SK-N-MC (cell line): Measurements from ENCODE around the gene DAB1.

Source experiments
- DNase-seq: peaks from one replicate; pipeline ENCODE4 v3.0.0-alpha.2; 2011; ENCODE audit warnings: low read depth, low spot score
- H3K27ac ChIP-seq: fragments of 200-600 bp; sonication (generic); 2 replicates; pipeline ENCODE4 v1.5.1; 2016; ENCODE audit warnings: mixed run types
- H3K36me3 ChIP-seq: fragments of 200-600 bp; sonication (generic); 2 replicates; pipeline ENCODE4 v1.6.1; 2017; ENCODE audit warnings: antibody characterized with exemption, low read length, mixed read lengths; ENCODE audit not compliant: insufficient read depth
- H3K4me3 ChIP-seq: fragments of 200-600 bp; sonication (generic); 2 replicates; pipeline ENCODE4 v1.5.1; 2016
- H3K9ac ChIP-seq: fragments of 200-600 bp; sonication (generic); 2 replicates; pipeline ENCODE4 v1.8.0; 2017; ENCODE audit warnings: mixed run types, mixed read lengths; ENCODE audit not compliant: insufficient read length
- H3K9me3 ChIP-seq: fragments of 200-600 bp; sonication (generic); 2 replicates; pipeline ENCODE4 v1.6.1; 2017; ENCODE audit warnings: low read depth, mild to moderate bottlenecking, antibody characterized with exemption, low read length, moderate library complexity, mixed read lengths
- EZH2 ChIP-seq: fragments of 200-600 bp; sonication (generic); IDR thresholded peaks from one replicate; pipeline ENCODE4 v1.6.1; 2017; ENCODE audit warnings: antibody characterized with exemption
- FOXP2 ChIP-seq: optimal IDR thresholded peaks from 2 replicates; pipeline ENCODE3; 2011; ENCODE audit warnings: mild to moderate bottlenecking, moderate library complexity; ENCODE audit not compliant: insufficient read depth; ENCODE audit errors: extremely low read length, control extremely low read depth
- POLR2AphosphoS5 ChIP-seq: IDR thresholded peaks from 2 replicates; pipeline ENCODE4 v1.6.1; 2012; ENCODE audit warnings: mild to moderate bottlenecking, low read depth, low read length, borderline replicate concordance

The DAB1 gene

GRCh38 chr1:57380923-57381322, 42.9 kb downstream of the DAB1 start:
- H3K4me3 ChIP-seq: no peak overlapping the region
- no peak overlapping the region for H3K9ac ChIP-seq
- no peaks in the 10 kb centered on the region for H3K9me3 ChIP-seq
- H3K36me3 ChIP-seq: no peaks in the 10 kb centered on the region
- TF ChIP-seq EZH2 (no peak), FOXP2 (no peak), POLR2AphosphoS5 (no peak)
- no peak for DNase-seq
- H3K27ac ChIP-seq: no peak overlapping the region

DNA sequence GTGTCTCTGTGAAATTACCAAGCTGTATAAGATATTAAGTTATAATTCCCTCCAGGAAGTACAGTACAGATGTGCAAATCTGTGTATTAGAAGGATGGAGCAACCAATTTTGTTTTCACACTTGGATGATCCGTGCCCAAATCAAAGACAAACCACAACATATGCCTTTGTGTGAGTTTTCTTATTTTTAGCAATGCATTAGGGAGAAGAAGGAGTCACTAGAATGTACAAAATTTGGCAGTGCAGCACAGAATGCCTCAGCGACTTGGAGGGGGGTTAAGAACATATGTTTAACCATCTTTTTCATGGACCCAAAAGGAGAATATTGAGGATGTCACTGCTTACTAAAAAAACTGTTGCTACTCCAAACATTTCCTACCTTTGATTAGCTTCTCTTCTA, 45.3 kb downstream of the DAB1 start:
- no peak overlapping the region for H3K27ac ChIP-seq
- DNase-seq: no peak
- TF ChIP-seq FOXP2: no peak
- no peak for TF ChIP-seq EZH2
- TF ChIP-seq POLR2AphosphoS5: no peak
- H3K9ac ChIP-seq: no peak overlapping the region
- no peak overlapping the region for H3K4me3 ChIP-seq
- no peaks in the 10 kb centered on the region for H3K9me3 ChIP-seq
- no peaks in the 10 kb centered on the region for H3K36me3 ChIP-seq

GRCh38 chr1:57377339-57378139, 46.3 kb downstream of the DAB1 start:
- no peak for TF ChIP-seq FOXP2
- TF ChIP-seq EZH2: no peak
- no peak for TF ChIP-seq POLR2AphosphoS5
- Histone ChIP-seq H3K9me3 (no peaks in the 10 kb centered on the region), H3K36me3 (no peaks in the 10 kb centered on the region), H3K27ac (no peak overlapping the region), H3K9ac (no peak overlapping the region), H3K4me3 (no peak overlapping the region)
- DNase-seq: no peak

DNA sequence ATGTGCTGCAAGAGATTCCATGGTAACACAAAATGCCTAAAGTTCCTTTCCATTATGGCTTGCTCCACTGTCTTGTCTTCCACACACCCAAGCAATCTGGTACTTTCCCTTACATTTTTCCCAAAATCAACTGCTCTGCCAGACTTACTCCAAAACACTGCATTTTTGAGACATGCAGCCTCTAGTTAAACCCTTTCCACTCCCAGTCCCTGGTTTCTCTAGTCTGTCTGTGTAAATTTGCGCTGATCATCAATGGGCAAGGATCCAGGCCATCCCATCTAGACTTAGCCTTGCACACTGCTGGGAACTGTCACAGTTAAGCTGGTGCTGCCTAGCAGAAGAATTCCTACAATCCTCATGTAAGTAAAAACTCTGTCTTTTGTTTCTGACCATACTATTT, 47.8 kb downstream of the DAB1 start:
- Histone ChIP-seq H3K9ac (no peak overlapping the region), H3K9me3 (no peaks in the 10 kb centered on the region), H3K36me3 (no peaks in the 10 kb centered on the region), H3K4me3 (no peak overlapping the region), H3K27ac (no peak overlapping the region)
- DNase-seq: no peak
- TF ChIP-seq FOXP2: no peak
- TF ChIP-seq EZH2: no peak

- Histone ChIP-seq H3K4me3 (no peak overlapping the region), H3K9me3 (no peaks in the 10 kb centered on the region), H3K27ac (no peak overlapping the region), H3K36me3 (no peaks in the 10 kb centered on the region), H3K9ac (no peak overlapping the region)
- DNase-seq: no peak
- TF ChIP-seq FOXP2 (no peak), EZH2 (no peak), POLR2AphosphoS5 (no peak)
Measured at GRCh38 chr1:57369889-57370288, 54.0 kb downstream of the DAB1 start.

DNA sequence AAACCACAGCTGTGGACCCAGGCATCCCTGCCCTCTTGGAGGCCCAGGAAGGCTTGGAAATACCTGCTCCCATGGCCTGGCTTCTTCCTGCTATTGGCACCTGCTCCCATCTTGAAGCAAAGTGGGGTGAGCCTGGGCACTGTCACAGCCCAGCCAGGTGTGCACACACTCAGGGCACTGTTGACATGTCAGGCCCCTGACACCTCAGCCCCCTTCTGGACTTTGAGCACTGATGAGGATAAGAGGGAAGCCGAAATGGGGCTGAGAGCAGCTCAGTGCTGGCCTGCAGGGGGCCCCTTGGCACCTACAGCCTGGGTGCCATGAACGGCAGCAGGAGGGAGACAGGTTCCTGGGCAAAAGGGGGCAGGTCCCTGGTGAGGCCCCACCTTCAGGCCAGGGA, 55.9 kb downstream of the DAB1 start:
- no peak for DNase-seq
- TF ChIP-seq FOXP2: no peak
- no peak for TF ChIP-seq EZH2
- no peak for TF ChIP-seq POLR2AphosphoS5

DNA sequence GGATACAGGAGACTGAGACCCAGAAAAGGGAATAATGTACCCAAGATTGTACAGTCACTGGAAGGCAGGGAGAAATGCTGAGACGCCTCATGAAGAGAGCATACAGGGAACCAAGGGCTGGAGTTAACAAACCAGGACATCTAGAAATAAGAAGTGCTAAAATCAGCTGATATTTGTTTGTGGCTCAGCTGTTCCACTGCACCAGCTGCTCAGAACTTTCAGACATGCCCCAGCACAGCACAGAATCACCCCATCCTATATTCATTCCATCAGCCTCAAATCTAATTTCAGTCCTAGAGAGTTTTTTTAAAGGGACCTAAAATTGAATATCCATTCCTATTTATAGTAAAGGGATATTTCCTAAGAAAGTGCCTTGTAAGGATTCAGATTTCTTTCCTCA, 60.2 kb downstream of the DAB1 start:
- no peaks in the 10 kb centered on the region for H3K36me3 ChIP-seq
- TF ChIP-seq POLR2AphosphoS5 (no peak), FOXP2 (no peak), EZH2 (no peak)
- H3K27ac ChIP-seq: no peak overlapping the region
- H3K4me3 ChIP-seq: no peak overlapping the region
- no peak for DNase-seq
- H3K9ac ChIP-seq: no peak overlapping the region
- H3K9me3 ChIP-seq: no peaks in the 10 kb centered on the region

More for the DNA sequence above, 55.9 kb downstream of the DAB1 start:
- Histone ChIP-seq H3K36me3 (no peaks in the 10 kb centered on the region), H3K27ac (no peak overlapping the region), H3K9me3 (no peaks in the 10 kb centered on the region), H3K9ac (no peak overlapping the region), H3K4me3 (no peak overlapping the region)

DNA sequence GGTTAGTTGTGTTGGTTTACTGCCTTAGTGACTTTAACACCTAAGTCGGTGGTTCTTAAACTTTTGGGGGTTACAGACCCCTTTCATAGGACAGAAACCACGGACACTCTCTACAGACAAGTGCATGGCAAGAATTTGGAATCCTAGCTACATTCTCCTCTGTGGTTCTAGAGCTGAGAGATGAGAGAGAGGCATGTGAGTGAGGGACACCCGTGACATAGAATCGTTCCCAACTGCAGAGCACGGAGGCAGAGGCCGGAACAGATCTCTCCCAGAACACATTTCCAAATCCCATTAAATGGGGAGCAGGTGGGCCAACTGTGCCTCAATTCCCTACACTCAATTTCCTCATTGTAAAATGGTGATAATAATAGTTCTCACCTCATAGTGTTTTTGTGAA, 60.7 kb downstream of the DAB1 start:
- no peak overlapping the region for H3K9ac ChIP-seq
- no peak for TF ChIP-seq EZH2
- no peak for TF ChIP-seq POLR2AphosphoS5
- TF ChIP-seq FOXP2: no peak
- no peaks in the 10 kb centered on the region for H3K9me3 ChIP-seq
- H3K4me3 ChIP-seq: no peak overlapping the region
- H3K36me3 ChIP-seq: no peaks in the 10 kb centered on the region
- DNase-seq: no peak
- no peak overlapping the region for H3K27ac ChIP-seq

DNA sequence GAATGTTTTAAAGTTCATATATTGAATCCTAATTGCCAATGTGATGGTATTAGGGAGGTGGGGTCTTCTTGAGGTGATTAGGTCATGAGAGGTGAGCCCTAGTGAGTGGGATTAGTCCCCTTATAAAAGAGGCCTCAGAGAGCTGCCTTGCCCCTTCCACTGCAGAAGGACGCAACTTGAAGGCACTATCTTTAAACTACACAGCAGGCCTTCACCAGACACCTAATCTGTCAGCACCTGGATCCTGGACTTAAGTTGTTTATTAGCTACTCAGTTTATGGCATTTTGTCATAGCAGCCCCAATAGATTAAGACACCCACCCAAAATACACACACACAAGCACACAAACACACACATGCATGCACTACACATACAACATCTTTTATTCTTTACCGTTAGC, 61.4 kb downstream of the DAB1 start:
- Histone ChIP-seq H3K27ac (no peak overlapping the region), H3K36me3 (no peaks in the 10 kb centered on the region), H3K9me3 (no peaks in the 10 kb centered on the region), H3K9ac (no peak overlapping the region), H3K4me3 (no peak overlapping the region)
- no peak for TF ChIP-seq FOXP2
- TF ChIP-seq POLR2AphosphoS5: no peak
- no peak for TF ChIP-seq EZH2
- no peak for DNase-seq
